Stimulated activated CD4-positive, alpha-beta T cell treated with anti-CD3 and anti-CD28 coated beads, Interleukin-1b, Interleukin-23, amount 100 ng/mL, for 24 hours (primary cell): Measurements from ENCODE around the gene RUNX3.

Source experiments
- DNase-seq, 4 experiments: peaks; one replicate each; pipeline ENCODE4 v3.0.0-alpha.2; 2020; ENCODE audit warnings: low read depth in 4 of 4, low spot score in 1 of 4

The RUNX3 gene

GRCh38 chr1:24963943-24964693, 34.0 kb upstream of the RUNX3 start:
- DNase-seq: no peak

- no peak for DNase-seq
Measured at GRCh38 chr1:24963099-24963872, 33.2 kb upstream of the RUNX3 start.

- DNase-seq: no peak
Measured at GRCh38 chr1:24961961-24962861, 32.1 kb upstream of the RUNX3 start.

DNA sequence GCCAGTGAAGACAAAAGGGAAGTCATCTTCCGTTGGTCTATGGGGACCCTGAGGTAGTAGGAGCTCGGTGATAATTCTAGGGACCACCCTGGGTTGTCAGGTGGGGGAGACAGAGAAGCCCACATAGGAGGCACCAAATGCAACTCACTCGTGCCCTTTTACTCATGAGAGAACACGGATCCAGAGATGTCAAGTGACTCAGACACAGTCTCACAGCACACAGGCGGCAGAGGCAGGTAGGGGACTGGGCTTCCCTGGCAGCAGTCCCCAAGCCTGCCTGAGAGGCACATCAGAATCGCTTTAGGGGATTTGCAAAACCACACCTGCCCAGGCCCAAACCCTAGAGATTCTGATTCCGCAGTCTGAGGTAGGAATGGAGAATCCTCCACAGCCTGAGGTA, 31.3 kb upstream of the RUNX3 start:
- no peak for DNase-seq

DNA sequence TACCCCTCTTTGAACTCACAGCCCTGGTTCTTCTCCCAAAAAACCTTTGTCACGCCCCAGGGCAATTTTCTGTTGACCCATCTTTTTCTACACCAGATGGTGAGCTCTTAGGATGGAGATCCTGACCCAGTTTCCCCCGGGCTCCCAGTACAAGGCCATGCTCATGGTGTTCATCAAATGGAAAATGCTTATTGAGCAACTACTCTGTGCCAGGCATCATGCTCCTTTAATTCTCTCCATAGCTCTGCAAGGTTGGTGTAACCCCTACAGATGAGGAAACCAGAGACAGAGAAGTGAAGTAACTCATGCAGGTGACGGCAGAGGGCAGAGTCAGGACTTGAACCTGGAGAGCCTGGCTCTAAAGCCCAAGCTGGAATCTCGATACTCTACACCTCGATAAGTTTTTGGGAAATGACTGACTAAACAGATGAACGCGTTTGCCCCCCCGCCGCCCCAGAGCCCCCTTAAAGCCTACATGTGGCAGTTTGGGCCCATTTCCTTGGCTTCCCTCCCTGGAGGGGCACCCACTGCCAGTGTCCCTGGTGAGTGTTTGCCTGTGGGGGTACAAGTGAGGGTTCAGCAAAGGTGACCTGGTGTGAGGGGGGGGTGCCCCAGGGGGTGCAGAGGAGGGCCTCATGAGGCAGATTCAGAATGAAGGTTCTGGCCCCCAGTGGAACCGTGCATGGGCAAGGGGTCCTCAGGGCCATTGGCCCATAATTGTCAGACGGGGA, 30.2 kb upstream of the RUNX3 start:
- no peak for DNase-seq

DNA sequence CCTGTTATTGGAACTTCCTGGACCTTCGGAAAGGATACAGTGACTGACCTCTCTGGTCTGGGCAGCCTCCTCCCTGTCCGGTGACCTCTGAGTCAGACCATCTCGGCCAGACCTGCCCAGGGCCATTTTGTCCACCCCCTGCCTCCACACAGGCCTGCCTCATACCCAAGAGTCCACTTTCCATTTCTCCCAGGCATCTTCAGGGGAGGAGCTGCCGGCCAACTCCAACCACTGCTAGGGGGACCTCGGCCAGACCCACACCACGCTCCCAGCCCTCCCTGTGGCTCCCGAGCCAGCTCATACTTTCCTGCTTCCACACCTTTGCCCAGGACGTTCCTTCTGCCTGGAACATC, 29.5 kb upstream of the RUNX3 start:
- no peak for DNase-seq

- DNase-seq: no peak
Measured at GRCh38 chr1:24958766-24959622, 28.9 kb upstream of the RUNX3 start.

GRCh38 chr1:24957808-24958752, 28.0 kb upstream of the RUNX3 start:
- no peak for DNase-seq

DNA sequence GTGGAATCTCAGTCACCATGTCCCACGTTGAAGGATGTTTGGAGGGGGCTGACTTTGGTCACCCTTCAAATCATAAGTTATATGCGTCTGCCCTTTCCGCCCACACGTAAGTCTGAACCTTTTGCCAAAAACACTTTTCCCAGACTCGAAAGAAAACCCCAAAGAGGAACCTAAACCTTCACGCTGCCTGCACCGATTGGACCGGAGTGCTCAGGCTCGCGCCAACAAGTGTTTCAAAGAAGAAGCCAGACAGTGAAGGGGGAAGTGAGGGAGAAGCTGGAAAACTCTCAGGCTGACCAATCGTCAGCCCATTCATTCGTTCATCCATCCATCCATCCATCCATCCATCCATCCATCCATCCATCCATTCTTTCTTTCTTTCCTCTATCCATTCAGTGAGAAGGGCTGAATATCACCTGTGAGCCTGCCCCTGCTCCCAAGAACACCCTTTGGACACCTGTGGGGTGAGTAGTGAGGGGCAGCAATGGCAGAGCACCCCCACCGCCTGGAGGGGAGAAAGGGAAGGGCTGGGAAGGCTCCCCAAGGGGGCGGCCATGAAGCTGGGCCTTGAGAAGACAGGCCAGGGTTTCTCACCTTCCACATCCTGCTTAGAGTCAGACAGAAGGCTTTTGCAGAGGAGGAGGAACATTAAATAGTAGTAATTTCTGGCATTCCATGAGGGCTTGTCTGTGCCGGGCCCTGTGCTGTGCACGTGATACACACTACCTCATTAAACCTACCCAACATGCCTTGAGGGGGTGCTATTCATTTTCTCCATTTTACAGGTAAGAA, 27.1 kb upstream of the RUNX3 start:
- no peak for DNase-seq

DNA sequence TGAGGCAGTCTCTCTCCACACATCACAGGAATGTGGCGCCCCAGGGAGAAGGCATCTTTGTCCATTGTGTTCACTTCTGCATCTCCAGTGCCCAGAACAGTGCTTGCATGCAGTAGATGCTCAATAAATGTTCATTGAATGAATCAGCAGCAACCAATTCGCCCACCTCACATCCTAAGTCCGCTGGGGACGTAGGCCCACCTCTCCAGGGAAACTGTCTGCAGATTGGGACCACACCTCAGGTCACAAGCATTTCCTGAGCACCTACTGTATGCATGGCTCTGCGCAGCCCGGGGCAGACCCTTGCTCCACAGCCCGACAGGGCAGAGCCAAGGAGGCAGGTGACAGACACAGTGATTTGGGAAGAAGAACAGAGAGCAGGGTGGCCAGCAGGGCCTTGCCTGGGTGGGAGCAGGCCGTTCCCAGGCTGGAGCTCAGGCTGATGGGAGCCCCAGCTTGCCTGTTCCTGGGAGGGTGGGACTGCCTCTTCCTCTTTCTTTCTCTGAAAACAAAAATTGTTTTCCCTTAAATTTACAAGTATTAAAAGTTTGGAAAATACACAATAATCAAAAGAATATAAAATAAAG, 25.8 kb upstream of the RUNX3 start:
- no peak for DNase-seq

GRCh38 chr1:24955161-24955560, 25.1 kb upstream of the RUNX3 start:
- DNase-seq: peak; percentile 20 to 70 (median 35)

- no peak for DNase-seq
Measured at GRCh38 chr1:24954631-24955030, 24.6 kb upstream of the RUNX3 start.

- no peak for DNase-seq
Measured at GRCh38 chr1:24954022-24954421, 23.9 kb upstream of the RUNX3 start.

- DNase-seq: no peak
Measured at GRCh38 chr1:24952413-24952841, 22.4 kb upstream of the RUNX3 start.

DNA sequence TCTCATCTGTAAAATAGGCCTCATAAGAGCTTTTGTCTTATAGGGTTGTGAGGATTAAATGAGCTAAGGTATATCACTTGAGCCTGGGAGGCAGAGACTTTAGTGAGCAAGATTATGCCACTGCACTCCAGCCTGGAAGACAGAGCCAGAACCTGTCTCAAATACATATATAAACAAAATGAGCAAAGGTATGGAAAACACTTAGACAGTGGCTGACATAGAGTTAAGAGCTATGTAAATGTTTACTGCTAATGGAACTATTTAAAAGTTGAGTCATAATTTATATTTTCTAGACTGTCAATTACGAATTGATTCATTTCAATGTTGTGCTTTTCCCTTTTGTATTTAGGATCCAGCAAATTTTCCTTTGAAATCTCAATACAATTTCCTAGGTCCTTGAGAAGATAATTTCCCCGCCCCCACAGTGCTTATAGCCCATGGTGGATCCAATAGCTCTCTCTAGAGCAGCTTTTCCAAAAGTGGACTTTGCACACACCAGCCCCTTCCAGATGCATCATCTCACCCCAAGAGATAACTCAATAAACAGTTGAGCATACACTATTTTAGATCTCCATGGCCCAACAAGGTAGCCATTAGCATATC, 21.8 kb upstream of the RUNX3 start:
- DNase-seq: no peak

DNA sequence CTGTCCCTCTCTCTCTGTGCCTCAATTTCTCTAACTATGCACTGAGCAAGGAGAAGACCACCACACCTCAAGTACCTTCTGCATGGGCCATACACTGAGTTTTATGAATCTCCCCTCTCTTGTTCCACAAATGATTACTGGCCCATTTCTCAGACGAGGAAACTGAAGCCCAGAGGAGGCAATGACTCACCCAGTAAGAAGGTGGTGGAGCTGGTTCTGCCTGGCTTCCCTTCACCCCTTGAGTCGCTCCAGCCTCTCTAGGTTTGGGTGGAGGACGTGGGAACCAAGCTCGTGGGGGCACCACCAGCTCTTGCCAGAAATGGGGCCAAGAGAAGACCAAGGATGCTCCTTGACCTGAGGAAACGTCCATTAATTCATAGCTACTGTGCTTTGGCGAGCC, 21.3 kb upstream of the RUNX3 start:
- no peak for DNase-seq

GRCh38 chr1:24949331-24949881, 19.3 kb upstream of the RUNX3 start:
- no peak for DNase-seq
